Smooth muscle cell of the coronary artery (primary cell): Measurements from ENCODE around the gene TRH. TPM values are rescaled to one million over a fixed set of nuclear protein-coding genes. Genes with fewer than 3 reads are reported as not detected.

Experiments
- total RNA-seq: library from RNA; depleted of rRNA; stranded (reverse); fragments of >200 nt; gene quantifications from 2 replicates; pipeline ENCODE4 v1.2.3, GENCODE V29; 2014; ENCODE audit warnings: low replicate concordance

TRH gene
- total RNA-seq, result not detected in 2 replicates

GRCh38 chr3:129974564-129974832 lies at the start of gene TRH:
TSS of gene TRH (plus strand) at chr3:129974720. CDS start at chr3:129975817, 1,097 bp downstream.

Other genes starting within 250 kb of the TRH start
- 10.3 and 13.5 TPM in 2 replicates for gene TMCC1, start 81.0 kb upstream of the TRH start, total RNA-seq
- not detected in 2 replicates for gene ALG1L2, start 107.1 kb downstream of the TRH start, total RNA-seq